Liver (tissue), 3 donors: ENCODE measurements around the gene OTOGL.

Source experiments
- JUND ChIP-seq, 2 donors: IDR thresholded peaks; 2 replicates each; pipeline ENCODE4 v1.6.1; 2016; ENCODE audit warnings: antibody characterized with exemption in 2 of 2
- REST ChIP-seq: IDR thresholded peaks from 2 replicates; pipeline ENCODE4 v1.6.1; 2016; ENCODE audit warnings: antibody characterized with exemption, mild to moderate bottlenecking
- SP1 ChIP-seq: IDR thresholded peaks from 2 replicates; pipeline ENCODE4 v1.6.1; 2018; ENCODE audit warnings: antibody characterized with exemption, mild to moderate bottlenecking
- TAF1 ChIP-seq: conservative IDR thresholded peaks from 2 replicates; pipeline ENCODE4 v1.6.1; 2016; ENCODE audit warnings: antibody characterized with exemption, mild to moderate bottlenecking
- YY1 ChIP-seq: IDR thresholded peaks from 2 replicates; pipeline ENCODE4 v1.6.1; 2016; ENCODE audit warnings: antibody characterized with exemption, mild to moderate bottlenecking
- TF ChIP-seq, protein P1 (sequence below): fragments of 150-350 bp; IDR thresholded peaks from 2 replicates; pipeline ENCODE4 v1.5.1; 2017; ENCODE audit warnings: improper control_type of control experiment, low read depth, low read length; ENCODE audit not compliant: missing input control
- donor health status: healthy.
- donor health status: healthy.

DNA sequence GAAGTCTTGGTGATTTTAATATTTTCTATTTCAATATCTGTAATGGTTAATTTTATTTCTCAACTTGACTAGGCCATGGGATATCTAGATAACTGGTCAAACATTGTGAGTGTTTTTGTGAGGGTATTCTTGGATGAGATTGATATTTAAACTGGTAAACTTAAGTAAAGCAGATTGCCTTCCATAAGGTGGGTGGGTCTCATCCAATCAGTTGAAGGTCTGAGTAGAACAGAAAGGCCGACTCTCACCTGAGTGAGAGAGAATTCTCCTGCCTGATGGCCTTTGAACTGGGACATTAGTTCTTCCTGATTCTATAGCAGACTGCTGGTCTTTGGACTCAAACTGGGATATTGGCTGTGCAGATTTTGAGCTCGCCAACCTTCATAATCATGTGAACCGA is 36.3 kb downstream of the OTOGL start:
- TF ChIP-seq REST (no peak), SP1 (no peak), JUND (IDR thresholded peaks at IDR 0.05) (no peak), TAF1 (no peak), YY1 (no peak)
- TF ChIP-seq, protein P1, sequence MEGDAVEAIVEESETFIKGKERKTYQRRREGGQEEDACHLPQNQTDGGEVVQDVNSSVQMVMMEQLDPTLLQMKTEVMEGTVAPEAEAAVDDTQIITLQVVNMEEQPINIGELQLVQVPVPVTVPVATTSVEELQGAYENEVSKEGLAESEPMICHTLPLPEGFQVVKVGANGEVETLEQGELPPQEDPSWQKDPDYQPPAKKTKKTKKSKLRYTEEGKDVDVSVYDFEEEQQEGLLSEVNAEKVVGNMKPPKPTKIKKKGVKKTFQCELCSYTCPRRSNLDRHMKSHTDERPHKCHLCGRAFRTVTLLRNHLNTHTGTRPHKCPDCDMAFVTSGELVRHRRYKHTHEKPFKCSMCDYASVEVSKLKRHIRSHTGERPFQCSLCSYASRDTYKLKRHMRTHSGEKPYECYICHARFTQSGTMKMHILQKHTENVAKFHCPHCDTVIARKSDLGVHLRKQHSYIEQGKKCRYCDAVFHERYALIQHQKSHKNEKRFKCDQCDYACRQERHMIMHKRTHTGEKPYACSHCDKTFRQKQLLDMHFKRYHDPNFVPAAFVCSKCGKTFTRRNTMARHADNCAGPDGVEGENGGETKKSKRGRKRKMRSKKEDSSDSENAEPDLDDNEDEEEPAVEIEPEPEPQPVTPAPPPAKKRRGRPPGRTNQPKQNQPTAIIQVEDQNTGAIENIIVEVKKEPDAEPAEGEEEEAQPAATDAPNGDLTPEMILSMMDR, result no peak
